Urothelium cell line (cell line): Measurements from ENCODE around the gene NAPB.

Experiments used
- DNase-seq: peaks from one replicate; pipeline ENCODE4 v3.0.0; 2011; ENCODE audit warnings: low spot score, mixed read lengths
- FAIRE-seq: peaks from 2 replicates; lab custom pipeline; 2011; peaks lifted over from hg19 to GRCh38; lab: Jason Lieb, UNC

NAPB gene

GRCh38 chr20:23369072-23369823 is 52.0 kb downstream of the NAPB start:
- DNase-seq (no peak), FAIRE-seq (no peak)

GRCh38 chr20:23368316-23369071 is 52.8 kb downstream of the NAPB start:
- FAIRE-seq (no peak), DNase-seq (no peak)

DNA sequence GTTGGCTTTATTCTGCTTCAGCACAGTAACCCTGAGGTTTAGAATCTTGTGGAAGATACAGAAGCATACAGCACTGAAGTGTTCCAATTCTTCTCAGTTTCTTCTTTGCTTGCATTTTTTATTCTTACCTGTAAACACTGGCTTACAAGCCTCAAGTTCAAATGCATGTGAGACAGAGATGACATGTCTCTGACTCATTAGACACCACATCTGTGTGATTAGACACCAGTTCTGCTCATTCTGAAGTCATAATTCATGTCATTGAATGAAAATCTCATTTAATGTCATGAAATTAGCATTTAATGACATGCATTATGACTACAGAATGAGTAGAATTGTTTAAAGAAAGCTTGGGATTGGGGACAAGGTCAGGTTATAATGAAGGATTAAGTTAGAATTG is 53.5 kb downstream of the NAPB start:
- DNase-seq (no peak), FAIRE-seq (no peak)

DNA sequence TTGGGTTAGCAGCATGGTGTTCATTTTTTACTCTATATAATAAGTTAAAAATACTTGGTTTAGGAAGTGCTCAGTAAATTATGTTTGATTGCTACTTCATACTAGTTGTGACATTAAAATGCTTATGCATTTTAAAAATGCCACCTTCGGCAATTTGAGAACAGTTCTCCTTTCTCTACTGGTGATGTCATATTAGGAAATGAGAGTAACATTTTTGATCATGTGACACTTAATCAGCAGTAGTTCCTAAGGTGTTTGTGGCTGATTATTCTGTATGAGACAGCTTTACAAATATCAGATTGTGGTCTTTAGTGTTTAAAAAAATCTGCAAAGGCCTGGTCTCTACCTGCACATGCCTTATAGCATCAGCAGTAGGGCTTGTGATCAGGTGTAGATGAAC is 54.9 kb downstream of the NAPB start:
- no peak for FAIRE-seq
- DNase-seq = no peak

GRCh38 chr20:23365390-23366165 is 55.7 kb downstream of the NAPB start:
- no peak for DNase-seq
- no peak for FAIRE-seq

DNA sequence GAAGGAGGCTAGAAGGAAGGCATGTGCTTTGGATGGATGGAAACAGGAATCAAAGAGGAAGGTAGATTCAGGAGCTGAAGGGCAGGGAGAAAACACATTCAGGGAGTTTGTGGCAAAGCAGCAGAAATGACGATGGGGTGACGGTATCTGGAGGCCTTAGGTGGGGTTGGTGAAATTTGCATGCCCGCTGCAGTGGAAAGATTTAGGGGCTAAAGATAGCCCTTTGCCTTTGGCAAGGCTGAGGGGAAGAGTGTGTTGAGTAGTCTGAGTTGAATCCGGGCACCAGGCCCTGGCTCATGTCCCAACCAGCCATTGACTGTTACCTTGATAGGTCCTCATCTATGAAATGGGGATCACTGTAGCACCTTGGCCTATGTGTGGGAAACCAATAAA is 58.0 kb downstream of the NAPB start:
- no peak for DNase-seq
- no peak for FAIRE-seq

DNA sequence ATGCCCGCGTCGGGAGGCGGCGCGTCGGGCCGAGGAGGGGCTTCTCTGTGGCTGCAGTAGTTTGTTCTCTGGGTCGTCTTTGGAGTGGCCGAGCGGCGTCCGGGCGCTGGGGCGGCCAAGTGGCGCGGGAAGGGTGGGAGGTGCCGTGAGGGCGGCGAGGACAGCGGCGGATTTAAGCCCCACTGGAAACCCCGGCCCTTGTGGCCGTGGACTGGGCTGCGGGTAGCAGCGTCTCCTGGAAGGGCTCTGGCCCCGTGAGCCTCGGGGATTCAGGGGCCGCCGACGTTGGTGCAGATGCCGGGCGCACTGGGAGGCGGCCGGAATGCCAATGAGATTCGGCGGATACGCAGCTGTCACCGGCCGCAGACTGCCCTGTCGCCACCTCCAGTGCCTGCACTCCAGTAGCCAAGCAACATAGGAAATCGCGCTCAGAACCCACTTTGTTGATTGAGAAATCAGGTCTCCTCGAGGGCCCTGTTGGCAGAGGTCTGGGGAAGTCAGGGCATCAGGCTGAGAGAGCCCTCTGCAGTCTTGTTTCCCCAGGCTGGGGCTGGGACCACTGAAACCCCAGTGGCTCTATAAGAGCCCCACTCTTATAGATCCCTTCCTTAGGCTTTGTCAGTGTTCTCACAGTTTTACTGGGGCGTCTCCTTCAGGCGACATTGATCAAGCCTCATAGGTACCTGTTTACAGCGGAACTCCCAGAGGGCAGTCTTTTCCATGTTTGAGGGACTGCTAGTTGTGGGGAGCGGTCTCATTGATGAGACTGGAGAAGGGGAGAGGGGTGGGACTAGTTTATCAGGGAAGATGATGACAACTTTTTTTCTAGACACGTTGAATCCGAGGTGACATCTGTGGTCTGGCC is 58.7 kb downstream of the NAPB start:
- no peak for DNase-seq
- no peak for FAIRE-seq

- peak; percentile 97 for DNase-seq
- peak; percentile 82 for FAIRE-seq
These were observed 59.6 kb downstream of the NAPB start, which contains the start of gene GZF1 for GRCh38 chr20:23361476-23362391. GZF1 (plus strand) TSS chr20:23362182; CDS start chr20:23364384, 2,202 bp downstream.

DNA sequence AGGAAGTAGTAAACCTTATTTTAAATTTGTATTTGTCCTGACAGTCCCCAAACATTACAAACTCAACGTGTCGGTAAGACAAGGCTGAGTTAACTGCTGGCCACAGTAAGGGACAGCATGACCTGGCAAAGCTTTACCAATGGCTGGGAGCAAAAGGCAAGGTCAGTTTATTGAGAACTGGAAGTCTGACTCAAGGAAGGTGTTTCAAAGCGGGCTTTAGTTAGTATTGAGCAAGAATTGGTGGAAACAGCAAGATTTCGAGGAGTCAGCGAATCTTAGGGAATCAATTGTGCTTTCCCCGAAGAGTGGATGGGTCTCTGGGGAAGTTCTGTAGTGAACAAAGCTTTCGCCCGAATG is 60.2 kb downstream of the NAPB start:
- DNase-seq (no peak), FAIRE-seq (no peak)

GRCh38 chr20:23360531-23360930 is 60.8 kb downstream of the NAPB start:
- DNase-seq (no peak), FAIRE-seq (no peak)

DNA sequence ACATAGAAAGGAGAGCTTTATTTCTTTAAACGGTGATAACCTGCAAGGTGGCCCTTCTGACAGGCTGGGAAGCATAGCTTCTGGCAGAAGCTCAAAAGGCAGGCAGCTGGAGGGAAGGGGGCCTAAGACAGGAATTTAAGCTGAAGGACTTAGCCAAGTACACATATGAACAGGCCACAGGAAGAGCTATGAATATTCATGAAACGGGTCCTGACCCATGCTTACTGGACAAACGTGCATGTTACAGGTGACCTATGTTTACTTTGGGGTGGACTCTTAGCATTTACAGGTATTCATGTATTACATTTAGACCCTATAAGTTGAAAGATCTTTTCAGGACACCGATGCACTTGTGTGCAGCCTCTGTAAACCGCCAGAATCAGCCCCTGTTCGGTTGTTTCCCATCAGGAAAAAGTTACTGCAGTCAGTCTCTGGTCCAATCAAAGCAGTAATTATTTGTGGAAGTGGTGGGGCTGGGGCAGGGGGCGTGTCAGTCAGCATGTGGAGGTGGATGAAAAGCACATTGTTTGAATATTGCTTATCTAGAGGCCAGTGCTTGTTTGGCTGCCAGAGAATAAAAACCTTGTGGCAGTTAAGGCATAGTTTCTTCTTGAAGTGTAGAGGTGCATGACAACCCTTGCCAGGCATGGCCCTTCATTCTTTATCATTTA is 62.2 kb downstream of the NAPB start:
- DNase-seq (no peak), FAIRE-seq (no peak)

DNA sequence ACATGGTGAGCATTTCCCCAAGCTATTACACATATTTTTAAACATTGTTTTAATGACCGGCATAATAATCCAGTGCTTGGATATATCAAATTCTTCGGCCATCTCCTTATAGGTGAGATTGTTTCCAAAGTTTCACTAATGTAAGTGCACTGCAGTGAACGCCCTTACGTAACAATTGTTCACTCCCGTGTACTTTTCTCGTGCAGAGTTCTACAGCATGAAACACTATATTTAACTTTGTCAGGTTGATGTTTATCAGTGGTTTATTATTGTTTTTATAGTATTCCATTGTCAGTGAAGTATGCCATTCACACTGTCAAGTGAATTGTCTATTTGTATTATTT is 62.8 kb downstream of the NAPB start:
- FAIRE-seq (no peak), DNase-seq (no peak)

GRCh38 chr20:23357767-23358562 is 63.3 kb downstream of the NAPB start:
- DNase-seq = peak; percentile 95
- peak; percentile 23 for FAIRE-seq

- FAIRE-seq = no peak
- DNase-seq = no peak
These were observed 65.1 kb downstream of the NAPB start for GRCh38 chr20:23356203-23356602.

GRCh38 chr20:23350904-23351838 is 70.1 kb downstream of the NAPB start:
- FAIRE-seq = no peak

DNA sequence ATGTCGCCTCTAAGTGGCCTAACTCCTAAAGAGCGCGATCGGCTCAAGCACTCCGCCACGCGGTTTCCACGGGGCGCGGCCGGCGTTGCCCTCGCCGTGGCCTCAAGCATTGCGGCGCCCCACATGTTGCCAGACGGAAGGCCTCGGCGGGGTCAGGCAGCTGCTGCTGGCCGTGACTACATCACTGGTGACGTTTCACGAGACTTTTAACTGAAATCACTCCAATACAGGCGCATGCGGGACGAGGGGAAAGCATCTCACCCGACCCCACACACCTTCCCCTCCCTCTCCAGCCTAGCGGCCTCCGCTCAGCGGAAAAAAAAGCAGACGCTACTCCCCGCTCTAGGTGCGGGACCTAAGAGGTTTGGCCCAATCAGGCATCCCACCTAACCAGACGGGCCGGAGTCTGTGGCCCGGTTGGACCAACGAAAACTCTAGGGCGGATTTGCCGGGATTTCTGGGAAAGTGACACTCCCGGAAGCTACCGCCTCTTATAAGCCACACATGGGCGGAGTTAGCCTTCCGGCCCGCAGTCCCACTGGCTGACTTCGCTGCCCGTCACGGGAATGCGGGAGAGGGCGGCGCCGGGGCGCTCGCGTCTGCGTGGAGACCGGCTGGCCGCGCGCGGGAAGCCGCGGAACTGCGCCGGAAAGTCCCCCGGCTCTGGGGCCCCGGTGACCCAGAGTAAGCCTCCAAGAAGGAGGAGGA is 70.9 kb downstream of the NAPB start, which contains the start of gene NXT1:
TSS of gene NXT1 (plus strand) at position 596 of the 708 bp plus-strand sequence. CDS start 3,251 bp downstream, outside the sequence.
- FAIRE-seq (peak; percentile 88), DNase-seq (peak; percentile 91)

More at GRCh38 chr20:23350904-23351838, 70.1 kb downstream of the NAPB start:
- DNase-seq = peak; percentile 21
